Lower lobe of right lung (tissue), 2 donors: Measurements from ENCODE around the gene NCLN. TPM values are rescaled to one million over a fixed set of nuclear protein-coding genes. Genes with fewer than 3 reads are reported as not detected.

Experiments
- ATAC-seq, 2 donors: fragments of 200-7000 bp; cut with Tn5 transposase; one replicate each; pipeline ENCODE4 v1.9.1; 2020 to 2022; ENCODE audit warnings: mild to moderate bottlenecking in 2 of 2, moderate library complexity in 2 of 2
- DNase-seq: peaks from one replicate; pipeline ENCODE4 v3.0.0-alpha.2; 2020
- H3K27ac ChIP-seq: fragments of 200-600 bp; one replicate; pipeline ENCODE4 v1.8.0; 2022
- H3K27me3 ChIP-seq: fragments of 200-600 bp; one replicate; pipeline ENCODE4 v1.8.0; 2022; ENCODE audit warnings: low read depth
- H3K36me3 ChIP-seq: fragments of 200-600 bp; one replicate; pipeline ENCODE4 v1.8.0; 2022; ENCODE audit warnings: mild to moderate bottlenecking
- H3K4me1 ChIP-seq: fragments of 200-600 bp; one replicate; pipeline ENCODE4 v1.8.0; 2022
- H3K4me3 ChIP-seq: fragments of 200-600 bp; one replicate; pipeline ENCODE4 v1.8.0; 2022; ENCODE audit warnings: mild to moderate bottlenecking
- H3K9me3 ChIP-seq: fragments of 200-600 bp; one replicate; pipeline ENCODE4 v1.8.0; 2022
- CTCF ChIP-seq: fragments of 200-600 bp; IDR thresholded peaks from one replicate; pipeline ENCODE4 v1.8.0; 2022; ENCODE audit warnings: antibody characterized with exemption, mild to moderate bottlenecking
- intact Hi-C: fragments of 100-400 bp; cut with DNase I; formaldehyde crosslinking; loops from one replicate; pipeline ENCODE4 v1.11.0; 2022
- total RNA-seq: library from RNA; stranded (reverse); fragmentation: NEBNext Ultra II Directional; extraction: Animal tissue kit (Norgen Biotek cat#: 25700); gene quantifications from one replicate; pipeline ENCODE4 v1.2.1, GENCODE V29; 2021
- donor health status: DM: no; HTN: yes; CAD: no; lungs with severe emphysema.

NCLN gene
- total RNA-seq, 1 donor from 2014 or later, result 68.8 TPM

- ATAC-seq (peak in 1 of 2 donors; percentile 19), DNase-seq (no peak)
- peaks cover 9% of the 10 kb centered on the region for H3K27me3 ChIP-seq
- H3K4me3 ChIP-seq, result no peak overlapping the region
- H3K9me3 ChIP-seq, result no peaks in the 10 kb centered on the region
- no peaks in the 10 kb centered on the region for H3K36me3 ChIP-seq
- H3K27ac ChIP-seq, result no peak overlapping the region
- no peak for TF ChIP-seq CTCF
- H3K4me1 ChIP-seq, result no peaks in the 10 kb centered on the region
- intact Hi-C loops, result no loop called here
These were observed 63.7 kb downstream of the NCLN start for GRCh38 chr19:3249408-3249807.

GRCh38 chr19:3250675-3251074, 64.9 kb downstream of the NCLN start:
- DNase-seq, result no peak
- no peaks in the 10 kb centered on the region for H3K4me1 ChIP-seq
- H3K27me3 ChIP-seq, result peaks cover 9% of the 10 kb centered on the region

GRCh38 chr19:3251229-3251628, 65.5 kb downstream of the NCLN start:
- TF ChIP-seq CTCF, result no peak
- no peaks in the 10 kb centered on the region for H3K9me3 ChIP-seq
- H3K4me1 ChIP-seq, result no peaks in the 10 kb centered on the region
- H3K27me3 ChIP-seq, result peaks cover 5% of the 10 kb centered on the region
- DNase-seq, result no peak
- no peak overlapping the region for H3K4me3 ChIP-seq
- intact Hi-C loops, result no loop called here
- no peak overlapping the region for H3K27ac ChIP-seq
- no peak for ATAC-seq
- no peaks in the 10 kb centered on the region for H3K36me3 ChIP-seq

More at GRCh38 chr19:3250675-3251074, 64.9 kb downstream of the NCLN start:
- TF ChIP-seq CTCF, result peak; percentile 55
- intact Hi-C loops, result no loop called here
- Histone ChIP-seq H3K9me3 (no peaks in the 10 kb centered on the region), H3K27ac (no peak overlapping the region), H3K36me3 (no peaks in the 10 kb centered on the region), H3K4me3 (no peak overlapping the region)
- peak; percentile 58 to 63 for ATAC-seq

- ATAC-seq, result no peak
- no peak for DNase-seq
- intact Hi-C loops, result no loop called here
- no peak overlapping the region for H3K4me3 ChIP-seq
- H3K4me1 ChIP-seq, result no peaks in the 10 kb centered on the region
- no peak overlapping the region for H3K27ac ChIP-seq
- no peak for TF ChIP-seq CTCF
- no peaks in the 10 kb centered on the region for H3K36me3 ChIP-seq
- no peaks in the 10 kb centered on the region for H3K9me3 ChIP-seq
- H3K27me3 ChIP-seq, result peaks cover 5% of the 10 kb centered on the region
These were observed 66.9 kb downstream of the NCLN start for GRCh38 chr19:3252650-3253049.

- H3K27ac ChIP-seq, result no peak overlapping the region
- no peak for DNase-seq
- no peak for ATAC-seq
- H3K4me1 ChIP-seq, result no peaks in the 10 kb centered on the region
- intact Hi-C loops, result no loop called here
- H3K27me3 ChIP-seq, result peaks cover 5% of the 10 kb centered on the region
- H3K9me3 ChIP-seq, result no peaks in the 10 kb centered on the region
- H3K36me3 ChIP-seq, result no peaks in the 10 kb centered on the region
- TF ChIP-seq CTCF, result no peak
- no peak overlapping the region for H3K4me3 ChIP-seq
These were observed 67.5 kb downstream of the NCLN start for GRCh38 chr19:3253270-3253669.

GRCh38 chr19:3254520-3254919, 68.8 kb downstream of the NCLN start:
- ATAC-seq, result no peak
- DNase-seq, result no peak
- Histone ChIP-seq H3K27me3 (peaks cover 8% of the 10 kb centered on the region), H3K4me1 (no peaks in the 10 kb centered on the region), H3K27ac (no peak overlapping the region), H3K9me3 (no peaks in the 10 kb centered on the region), H3K4me3 (no peak overlapping the region), H3K36me3 (no peaks in the 10 kb centered on the region)
- TF ChIP-seq CTCF, result no peak
- intact Hi-C loops, result no loop called here
